HL-60 (cell line): ENCODE data around the gene ARFIP1.
"Not testable (repeated sequence)": the region's sequence is repeated elsewhere in the genome, so short reads cannot be mapped to it uniquely, and the experiment has no call there.

Experiments
- DNase-seq, 2 experiments: peaks; one replicate each; pipeline ENCODE4 v3.0.0-alpha.2; 2010 to 2020; ENCODE audit warnings: low read depth in 1 of 2, low spot score in 1 of 2
- H3K27ac ChIP-seq: fragments of 250-450 bp; sonication (Bioruptor Pico); replicated peaks from 2 replicates; pipeline ENCODE4 v1.5.1; 2020; ENCODE audit warnings: mild to moderate bottlenecking, moderate library complexity
- H3K27me3 ChIP-seq: fragments of 250-450 bp; sonication (Bioruptor Pico); 2 replicates; pipeline ENCODE4 v1.5.1; 2021; ENCODE audit warnings: mild to moderate bottlenecking, moderate library complexity; ENCODE audit not compliant: insufficient read depth, poor library complexity, severe bottlenecking
- H3K4me3 ChIP-seq: replicated peaks from 2 replicates; pipeline ENCODE4 v1.5.1; 2011; ENCODE audit warnings: mild to moderate bottlenecking, control low read depth, low read length; ENCODE audit not compliant: insufficient read depth
- CTCF ChIP-seq: IDR thresholded peaks from one replicate; pipeline ENCODE4 v1.5.1; 2011; ENCODE audit warnings: low read length, control low read depth, inconsistent platforms; ENCODE audit not compliant: insufficient read depth
- GABPA ChIP-seq: IDR thresholded peaks from 2 replicates; pipeline ENCODE4 v1.6.1; 2012; ENCODE audit warnings: low read depth
- POLR2AphosphoS5 ChIP-seq: IDR thresholded peaks from 2 replicates; pipeline ENCODE4 v1.6.1; 2012; ENCODE audit warnings: low read depth
- REST ChIP-seq: IDR thresholded peaks from 2 replicates; pipeline ENCODE4 v1.6.1; 2012; ENCODE audit warnings: low read depth; ENCODE audit not compliant: insufficient replicate concordance
- SPI1 ChIP-seq: IDR thresholded peaks from 2 replicates; pipeline ENCODE4 v1.6.1; 2012; ENCODE audit warnings: low read depth, mild to moderate bottlenecking, borderline replicate concordance

The ARFIP1 gene

GRCh38 chr4:152864361-152864760, 84.6 kb downstream of the ARFIP1 start:
- H3K4me3 ChIP-seq = no peak overlapping the region
- DNase-seq = no peak
- no peaks in the 10 kb centered on the region for H3K27me3 ChIP-seq
- no peak overlapping the region for H3K27ac ChIP-seq
- no peak for TF ChIP-seq CTCF
- TF ChIP-seq POLR2AphosphoS5 = no peak
- no peak for TF ChIP-seq GABPA
- TF ChIP-seq REST = no peak
- no peak for TF ChIP-seq SPI1

GRCh38 chr4:152866432-152866993, 86.8 kb downstream of the ARFIP1 start:
- H3K4me3 ChIP-seq, H3K27me3 ChIP-seq, DNase-seq, H3K27ac ChIP-seq: not testable (repeated sequence)

GRCh38 chr4:152870606-152871005, 90.9 kb downstream of the ARFIP1 start:
- H3K4me3 ChIP-seq = no peak overlapping the region
- H3K27ac ChIP-seq = no peak overlapping the region
- H3K27me3 ChIP-seq = no peaks in the 10 kb centered on the region
- TF ChIP-seq SPI1 = no peak
- no peak for TF ChIP-seq GABPA
- TF ChIP-seq REST = no peak
- no peak for TF ChIP-seq POLR2AphosphoS5
- no peak for TF ChIP-seq CTCF
- no peak for DNase-seq

- no peak overlapping the region for H3K4me3 ChIP-seq
- H3K27ac ChIP-seq = no peak overlapping the region
- TF ChIP-seq SPI1 (no peak), CTCF (no peak), REST (no peak), GABPA (no peak), POLR2AphosphoS5 (no peak)
- DNase-seq = no peak
- H3K27me3 ChIP-seq = no peaks in the 10 kb centered on the region
These were observed 95.5 kb downstream of the ARFIP1 start for GRCh38 chr4:152875261-152875660.
